HFFc6 (cell line): ENCODE data around the gene LRRN2. TPM values are rescaled to one million over a fixed set of nuclear protein-coding genes. Genes with fewer than 3 reads are reported as not detected.

Source experiments
- DNase-seq: peaks from one replicate; pipeline ENCODE4 v3.0.0-alpha.2; 2018
- H3K27ac Mint-ChIP-seq: 2 replicates; pipeline ENCODE4 v1.8.0; 2020; ENCODE audit warnings: mild to moderate bottlenecking, mixed read lengths
- H3K27me3 Mint-ChIP-seq: 2 replicates; pipeline ENCODE4 v1.8.0; 2021; ENCODE audit warnings: mild to moderate bottlenecking, moderate library complexity, mixed read lengths; ENCODE audit not compliant: insufficient read depth
- H3K36me3 Mint-ChIP-seq: 2 replicates; pipeline ENCODE4 v1.8.0; 2021; ENCODE audit warnings: low read depth, mixed read lengths
- H3K4me1 Mint-ChIP-seq: 2 replicates; pipeline ENCODE4 v1.8.0; 2020; ENCODE audit warnings: low read depth, mixed read lengths
- H3K4me3 Mint-ChIP-seq: 2 replicates; pipeline ENCODE4 v1.8.0; 2020; ENCODE audit warnings: mild to moderate bottlenecking, moderate library complexity, mixed read lengths
- H3K9me3 Mint-ChIP-seq: 2 replicates; pipeline ENCODE4 v1.8.0; 2020; ENCODE audit warnings: mild to moderate bottlenecking, mixed read lengths
- total RNA-seq, 6 experiments: library from RNA; stranded (reverse); fragmentation: NEBNext Ultra II Directional; extraction: Animal tissue kit (Norgen Biotek cat#: 25700); gene quantifications; 2 replicates in 1 of 6; 3 replicates in 5 of 6; pipeline ENCODE4 v1.2.3, GENCODE V29; 2021
- TF ChIP-seq, protein P1 (sequence below): fragments of 200-600 bp; sonication (generic); IDR thresholded peaks from 2 replicates; pipeline ENCODE4 v1.5.0; 2021; ENCODE audit warnings: antibody characterized with exemption, mild to moderate bottlenecking

LRRN2 gene
- total RNA-seq, 6 experiments from 2014 or later: not detected

DNA sequence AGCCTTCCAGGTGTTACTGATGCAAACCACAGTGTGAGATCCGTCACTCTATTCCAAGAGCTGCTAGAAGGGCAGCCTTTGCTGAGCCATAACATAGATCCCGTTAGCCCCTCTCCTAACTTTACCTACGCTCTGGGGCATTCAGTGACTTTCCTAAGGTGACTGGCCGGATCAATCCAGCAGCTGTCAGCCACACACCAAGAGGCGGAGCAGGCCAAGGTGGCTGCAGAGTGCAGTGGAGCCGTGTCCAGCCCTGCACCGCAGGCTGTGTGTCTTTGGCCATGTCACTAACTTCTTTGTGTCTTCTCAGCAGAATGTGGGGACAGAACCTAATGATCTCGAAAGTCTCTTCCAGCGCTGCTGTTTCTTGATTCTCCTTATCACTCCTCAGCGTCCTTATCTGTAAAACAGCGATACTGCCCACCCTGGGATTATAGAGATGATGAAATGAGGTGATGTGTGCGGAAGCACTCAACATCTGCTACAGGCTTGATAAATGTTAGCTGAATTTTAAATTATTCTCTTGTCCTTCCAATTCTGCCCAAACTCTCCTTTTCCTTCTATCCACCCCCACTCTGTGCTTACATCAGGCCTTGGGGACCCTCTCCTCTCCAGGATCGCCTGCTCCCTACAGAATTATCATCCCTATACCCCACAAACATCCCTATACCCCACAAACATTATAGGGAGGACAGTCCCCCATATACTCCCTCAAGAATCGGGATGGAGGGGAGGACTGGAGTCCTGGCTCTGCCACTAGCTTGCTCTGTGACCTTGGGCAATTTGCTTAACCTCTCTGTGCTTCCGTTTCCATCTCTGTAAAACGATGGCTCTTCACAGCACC, 25.8 kb upstream of the LRRN2 start:
- Mint-ChIP-seq H3K4me3 (no peak overlapping the region), H3K36me3 (no peaks in the 10 kb centered on the region), H3K9me3 (no peaks in the 10 kb centered on the region), H3K27me3 (peaks cover 62% of the 10 kb centered on the region), H3K27ac (no peak overlapping the region), H3K4me1 (peaks cover 5% of the 10 kb centered on the region; the same call in 1 of the 2 replicates)
- no peak for DNase-seq
- TF ChIP-seq, protein P1, sequence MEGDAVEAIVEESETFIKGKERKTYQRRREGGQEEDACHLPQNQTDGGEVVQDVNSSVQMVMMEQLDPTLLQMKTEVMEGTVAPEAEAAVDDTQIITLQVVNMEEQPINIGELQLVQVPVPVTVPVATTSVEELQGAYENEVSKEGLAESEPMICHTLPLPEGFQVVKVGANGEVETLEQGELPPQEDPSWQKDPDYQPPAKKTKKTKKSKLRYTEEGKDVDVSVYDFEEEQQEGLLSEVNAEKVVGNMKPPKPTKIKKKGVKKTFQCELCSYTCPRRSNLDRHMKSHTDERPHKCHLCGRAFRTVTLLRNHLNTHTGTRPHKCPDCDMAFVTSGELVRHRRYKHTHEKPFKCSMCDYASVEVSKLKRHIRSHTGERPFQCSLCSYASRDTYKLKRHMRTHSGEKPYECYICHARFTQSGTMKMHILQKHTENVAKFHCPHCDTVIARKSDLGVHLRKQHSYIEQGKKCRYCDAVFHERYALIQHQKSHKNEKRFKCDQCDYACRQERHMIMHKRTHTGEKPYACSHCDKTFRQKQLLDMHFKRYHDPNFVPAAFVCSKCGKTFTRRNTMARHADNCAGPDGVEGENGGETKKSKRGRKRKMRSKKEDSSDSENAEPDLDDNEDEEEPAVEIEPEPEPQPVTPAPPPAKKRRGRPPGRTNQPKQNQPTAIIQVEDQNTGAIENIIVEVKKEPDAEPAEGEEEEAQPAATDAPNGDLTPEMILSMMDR: no peak

GRCh38 chr1:204709960-204710912, 24.7 kb upstream of the LRRN2 start:
- no peak for DNase-seq
- H3K27me3 Mint-ChIP-seq: peaks cover 68% of the 10 kb centered on the region
- no peak overlapping the region for H3K27ac Mint-ChIP-seq
- H3K4me3 Mint-ChIP-seq: no peak overlapping the region
- H3K4me1 Mint-ChIP-seq: peaks cover 5% of the 10 kb centered on the region; the same call in 1 of the 2 replicates
- H3K36me3 Mint-ChIP-seq: no peaks in the 10 kb centered on the region
- TF ChIP-seq, protein P1: no peak
- H3K9me3 Mint-ChIP-seq: no peaks in the 10 kb centered on the region

- Mint-ChIP-seq H3K4me1 (peaks cover 5% of the 10 kb centered on the region; the same call in 1 of the 2 replicates), H3K27ac (no peak overlapping the region), H3K27me3 (peaks cover 62% of the 10 kb centered on the region), H3K36me3 (no peaks in the 10 kb centered on the region), H3K4me3 (no peak overlapping the region), H3K9me3 (no peaks in the 10 kb centered on the region)
- TF ChIP-seq, protein P1: no peak
- no peak for DNase-seq
Measured at GRCh38 chr1:204709021-204709420, 23.5 kb upstream of the LRRN2 start.

DNA sequence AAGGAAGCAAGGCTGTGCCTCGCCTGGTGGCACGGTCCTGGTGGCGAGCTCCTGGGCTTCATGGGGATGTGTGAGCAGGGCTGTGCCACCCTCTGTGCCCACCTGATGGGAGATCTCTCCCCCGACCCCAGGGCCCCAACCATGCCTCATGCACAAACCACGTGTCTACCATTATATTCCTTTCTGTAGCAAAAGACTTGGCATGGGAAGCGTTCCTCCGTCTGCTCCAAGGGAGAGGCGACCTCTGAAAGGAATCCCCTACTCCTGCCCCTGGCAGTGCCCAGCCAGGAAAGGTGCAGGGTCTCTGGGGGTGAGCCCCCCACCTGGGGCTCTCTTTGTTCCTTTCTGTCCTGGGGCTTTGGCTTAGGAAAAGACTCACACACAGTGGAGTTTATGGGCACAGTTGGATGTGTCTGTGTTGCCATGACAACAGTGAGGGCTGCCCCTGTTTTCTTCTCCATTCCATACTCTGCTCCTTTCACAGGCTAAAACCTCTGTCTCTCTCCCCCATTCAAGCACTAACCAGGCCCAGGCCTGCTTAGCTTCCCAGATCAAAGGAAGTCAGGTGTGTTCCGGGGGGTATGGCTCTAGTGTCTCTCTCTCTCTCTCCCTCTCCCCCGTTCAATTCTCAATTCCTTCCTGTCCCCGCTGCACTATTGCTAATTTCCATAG, 21.4 kb upstream of the LRRN2 start:
- peaks cover 5% of the 10 kb centered on the region; the same call in 1 of the 2 replicates for H3K4me1 Mint-ChIP-seq

More for the DNA sequence above, 21.4 kb upstream of the LRRN2 start:
- Mint-ChIP-seq H3K27me3 (peaks cover 55% of the 10 kb centered on the region), H3K27ac (no peak overlapping the region), H3K4me3 (no peak overlapping the region), H3K9me3 (no peaks in the 10 kb centered on the region), H3K36me3 (no peaks in the 10 kb centered on the region)
- no peak for DNase-seq
- TF ChIP-seq, protein P1: no peak
